Hematopoietic multipotent progenitor cell treated with erythropoietin and hydrocortisone succinate and interleukin-3 and kit ligand, for 15 days (in vitro differentiated cells): ENCODE results near the gene NUMB.

Source experiments
- DNase-seq: peaks from one replicate; pipeline ENCODE4 v3.0.0-alpha.2; 2015; ENCODE audit warnings: low spot score

Gene NUMB

DNA sequence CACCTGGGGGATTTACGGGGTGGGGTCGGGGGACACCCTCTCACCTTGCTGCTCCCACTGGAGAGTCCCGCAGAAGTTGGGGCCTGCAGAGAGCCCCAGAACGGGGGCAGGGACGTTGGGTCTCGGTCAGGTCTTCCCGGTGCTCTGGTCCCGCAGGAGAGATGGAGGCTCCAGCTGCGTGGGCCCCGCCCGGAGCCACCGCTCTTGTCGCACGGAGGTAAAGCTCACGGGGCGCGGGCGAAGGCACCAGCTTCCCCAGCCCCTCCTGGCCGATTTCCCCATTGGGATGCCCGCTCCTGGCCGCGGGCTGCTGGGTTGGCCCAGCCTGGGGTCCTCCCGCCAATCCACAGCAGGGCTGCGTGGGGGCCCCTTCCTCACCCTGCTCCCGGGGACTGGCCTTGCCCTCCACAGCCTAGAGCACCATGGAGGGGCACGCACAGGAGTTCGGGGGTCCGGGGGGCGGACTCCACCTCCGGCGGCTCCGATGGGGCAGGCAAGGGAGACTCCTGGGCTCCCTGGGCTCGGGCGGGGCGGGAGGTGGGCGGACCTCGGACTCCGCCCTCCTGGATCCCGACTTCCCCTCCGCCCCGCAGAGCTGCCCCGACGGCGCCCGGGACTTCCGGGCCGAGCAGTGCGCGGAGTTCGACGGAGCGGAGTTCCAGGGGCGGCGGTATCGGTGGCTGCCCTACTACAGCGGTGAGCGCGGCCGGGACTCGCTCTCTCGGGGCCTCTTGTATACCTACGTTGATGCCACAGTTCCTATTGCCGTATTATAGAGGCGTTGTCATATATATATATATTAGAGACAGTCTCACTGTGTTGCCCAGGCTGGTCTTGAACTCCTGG, 212.6 kb downstream of the NUMB start:
- peak; percentile 21 for DNase-seq

- no peak for DNase-seq
These were observed 213.6 kb downstream of the NUMB start for GRCh38 chr14:73244541-73245290.

DNA sequence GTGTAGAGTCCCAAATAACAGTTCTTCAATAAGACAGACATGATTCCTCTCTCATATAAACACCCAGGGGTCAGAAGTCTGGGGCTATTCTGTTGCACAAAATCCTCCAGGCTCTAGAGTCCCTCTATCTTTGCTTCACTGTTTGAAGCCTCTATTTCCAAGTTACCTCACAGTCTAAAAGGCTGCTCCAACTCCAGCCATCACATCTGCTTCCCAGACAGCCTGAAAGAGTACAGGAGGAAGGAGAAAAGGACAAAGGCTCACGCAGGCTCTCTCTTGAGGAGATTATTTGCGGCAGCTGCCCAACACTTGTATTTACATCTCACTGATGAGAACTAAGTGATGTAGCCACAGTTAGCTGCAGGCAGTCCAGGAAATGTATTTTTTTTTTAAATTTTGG, 214.6 kb downstream of the NUMB start:
- no peak for DNase-seq

DNA sequence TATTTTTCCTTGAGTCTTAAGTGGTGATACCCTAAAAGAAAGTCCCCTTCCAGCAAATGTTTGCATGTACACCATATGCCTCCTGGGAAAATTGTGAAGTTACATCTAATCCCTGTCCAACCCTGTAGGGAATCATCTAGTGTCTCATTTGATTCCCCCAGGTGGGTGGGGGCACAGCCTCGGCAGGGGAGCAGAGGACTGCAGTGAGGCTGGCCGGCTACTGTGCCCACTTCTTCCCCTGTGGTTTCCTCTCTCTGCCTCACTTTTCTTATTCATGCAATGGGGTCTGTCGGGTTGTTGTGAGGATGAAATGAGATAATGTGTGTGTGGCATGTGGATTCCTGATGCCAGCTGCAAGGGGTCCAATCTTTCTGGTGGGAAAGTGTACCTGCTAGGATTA, 215.0 kb downstream of the NUMB start:
- DNase-seq: no peak

- DNase-seq: no peak
These were observed 215.9 kb downstream of the NUMB start for GRCh38 chr14:73242357-73242901.

DNA sequence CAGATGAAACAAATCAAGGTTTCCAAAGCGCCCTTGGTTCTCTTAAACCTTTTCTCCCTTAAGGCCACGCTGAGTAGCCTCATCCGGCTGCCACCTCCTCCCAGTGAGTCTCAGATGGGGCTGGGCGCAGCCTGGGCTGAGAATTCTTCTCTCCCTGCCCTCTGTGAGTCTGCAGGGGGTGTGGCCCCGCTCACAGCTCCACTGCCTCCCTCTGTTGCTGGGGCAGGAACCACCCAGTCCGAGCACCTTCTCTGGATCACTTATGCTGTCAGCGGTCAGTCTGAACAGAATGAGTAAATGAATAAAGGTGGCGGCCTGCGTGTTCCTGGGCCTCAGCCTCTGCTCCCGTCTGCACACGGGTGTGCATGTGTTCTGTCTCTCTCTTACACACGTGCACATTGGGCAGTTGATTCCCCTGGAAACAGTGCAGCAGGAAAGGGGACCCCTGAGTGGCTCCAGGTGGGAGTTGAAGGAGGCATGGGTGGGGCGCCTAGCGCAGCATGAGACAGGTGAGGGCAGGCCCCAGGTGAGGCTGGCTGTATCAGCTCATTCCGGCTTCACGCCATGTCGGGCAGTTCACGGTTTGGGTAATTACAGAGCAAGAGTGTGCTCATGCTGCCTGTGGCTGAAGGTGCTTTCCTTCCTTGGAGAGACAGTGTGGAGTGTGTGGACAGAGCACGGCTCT, 216.7 kb downstream of the NUMB start:
- DNase-seq: no peak

GRCh38 chr14:73240816-73241480, 217.4 kb downstream of the NUMB start:
- no peak for DNase-seq

DNA sequence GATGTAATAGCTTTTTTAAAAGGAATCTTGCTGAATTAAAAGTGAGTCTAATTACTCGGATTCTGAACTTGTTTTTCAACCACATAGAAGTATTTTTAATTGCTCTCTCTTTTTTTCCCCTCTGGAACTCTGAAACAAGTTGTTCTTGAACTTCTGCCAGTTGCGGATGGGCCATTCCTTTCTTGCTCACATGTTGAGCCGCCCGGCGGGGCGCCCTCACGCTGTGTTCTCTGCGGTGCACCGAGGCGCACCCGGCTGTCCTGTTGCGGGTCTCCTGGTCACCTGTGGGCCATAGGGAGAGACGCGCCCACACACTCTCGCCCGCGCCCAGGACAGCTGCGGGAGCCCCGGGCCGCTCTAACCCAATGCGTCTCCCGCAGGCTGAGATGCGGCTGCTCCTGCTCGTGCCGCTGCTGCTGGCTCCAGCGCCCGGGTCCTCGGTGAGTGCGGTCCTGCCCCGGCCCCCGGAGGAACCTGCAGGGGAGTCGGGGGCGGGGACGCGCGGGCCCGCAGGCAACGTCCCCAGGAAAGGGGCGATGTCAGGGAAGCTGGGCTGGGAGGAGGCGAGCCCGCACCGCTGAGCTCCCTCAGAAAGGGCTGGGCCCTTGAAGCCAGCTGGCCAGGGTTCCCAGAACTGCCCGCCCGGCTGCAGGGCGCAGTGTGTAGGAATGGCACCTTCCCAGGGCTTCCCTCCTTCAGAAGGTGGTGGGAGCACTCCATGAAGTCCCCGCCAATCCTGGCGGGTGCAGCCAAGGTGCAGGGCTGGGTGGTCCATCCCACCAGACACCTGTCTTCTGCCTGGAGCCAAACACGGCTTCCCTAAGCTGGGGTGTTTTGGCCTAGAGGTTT, 218.7 kb downstream of the NUMB start:
- DNase-seq: no peak

DNA sequence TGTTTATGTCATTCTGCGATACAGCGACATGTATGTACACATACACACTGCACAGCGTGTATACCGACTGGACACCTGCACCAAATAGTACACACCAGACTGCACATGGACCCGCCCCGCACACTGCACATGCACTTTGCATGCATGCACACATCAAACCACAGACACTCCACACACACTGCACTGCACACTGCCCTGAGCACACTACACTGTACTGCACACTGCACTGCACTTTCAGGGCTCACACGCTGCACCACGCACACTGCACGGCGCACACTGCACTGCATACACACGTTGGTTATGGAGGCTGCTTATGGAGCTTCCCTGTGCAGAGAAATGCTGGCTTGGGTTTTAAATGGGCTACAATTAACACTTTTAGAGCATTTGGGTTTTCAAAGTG, 219.4 kb downstream of the NUMB start:
- DNase-seq: no peak

DNA sequence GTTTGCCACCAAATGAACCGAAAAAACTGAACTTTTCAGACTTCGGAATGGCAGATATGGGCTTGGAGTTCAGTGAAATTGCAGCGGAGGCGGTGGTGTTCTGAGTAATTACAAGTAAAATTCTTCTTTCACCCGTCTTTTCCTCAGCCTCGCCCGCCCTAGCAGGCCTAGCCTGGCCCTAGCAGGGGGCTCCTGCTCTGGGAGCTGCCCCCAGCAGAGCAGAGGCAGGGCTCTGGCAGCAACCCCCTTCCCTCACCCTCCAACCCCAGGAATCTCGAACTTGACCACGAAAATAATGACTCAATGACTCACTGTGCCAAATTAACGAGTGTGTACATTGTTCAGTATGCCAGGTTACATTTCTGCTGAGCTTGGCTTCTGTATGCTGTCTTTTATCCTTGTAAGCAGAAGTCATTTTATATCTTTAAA, 219.9 kb downstream of the NUMB start:
- no peak for DNase-seq

- no peak for DNase-seq
These were observed 220.4 kb downstream of the NUMB start for GRCh38 chr14:73237786-73238423.

- DNase-seq: no peak
These were observed 221.0 kb downstream of the NUMB start, which contains the start of gene PAPLN for GRCh38 chr14:73237219-73237785. TSS of gene PAPLN (plus strand) at chr14:73237506. CDS start at chr14:73239779, 2,273 bp downstream.

DNA sequence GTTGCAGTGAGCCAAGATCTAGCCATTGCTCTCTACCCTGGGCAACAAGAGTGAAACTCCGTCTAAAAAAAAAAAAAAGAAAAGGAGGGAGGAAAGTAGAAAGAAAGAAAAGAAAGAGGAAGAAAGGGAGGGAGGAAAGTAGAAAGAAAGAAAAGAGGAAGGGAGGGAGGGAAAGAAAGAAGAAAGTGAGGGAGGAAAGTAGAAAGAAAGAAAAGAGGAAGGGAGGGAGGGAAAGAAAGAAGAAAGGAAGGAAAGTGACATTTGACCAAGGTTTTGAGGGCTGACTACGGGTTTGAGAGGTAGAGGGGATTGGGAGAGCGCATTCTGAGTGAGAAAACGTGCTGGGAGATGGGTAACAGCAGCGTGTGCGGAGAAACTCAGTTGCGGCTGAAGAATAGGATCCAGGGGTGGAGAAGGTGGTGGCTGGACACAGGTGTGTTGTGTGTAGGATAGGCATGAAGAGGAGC, 221.6 kb downstream of the NUMB start:
- DNase-seq: no peak

DNA sequence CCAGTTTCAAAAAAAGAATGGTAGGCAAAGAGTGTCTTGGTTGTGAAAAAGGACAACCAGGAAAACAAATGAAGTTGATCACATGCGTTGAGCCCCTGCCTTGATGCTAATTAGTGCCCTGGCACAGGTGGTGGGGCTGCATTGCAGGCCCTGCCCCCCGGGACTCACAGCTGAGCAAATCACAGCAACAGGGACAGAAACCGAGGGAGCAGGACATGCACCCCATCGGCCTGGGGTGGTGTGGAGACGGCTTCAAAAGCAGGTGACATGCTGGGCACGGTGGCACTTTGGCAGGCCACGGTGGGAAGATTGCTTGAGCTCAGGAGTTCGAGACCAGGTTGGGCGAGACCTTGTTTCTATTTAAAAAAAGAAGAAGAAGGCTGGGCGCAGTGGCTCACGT, 222.2 kb downstream of the NUMB start:
- no peak for DNase-seq

- DNase-seq: no peak
These were observed 222.7 kb downstream of the NUMB start for GRCh38 chr14:73235531-73236155.

DNA sequence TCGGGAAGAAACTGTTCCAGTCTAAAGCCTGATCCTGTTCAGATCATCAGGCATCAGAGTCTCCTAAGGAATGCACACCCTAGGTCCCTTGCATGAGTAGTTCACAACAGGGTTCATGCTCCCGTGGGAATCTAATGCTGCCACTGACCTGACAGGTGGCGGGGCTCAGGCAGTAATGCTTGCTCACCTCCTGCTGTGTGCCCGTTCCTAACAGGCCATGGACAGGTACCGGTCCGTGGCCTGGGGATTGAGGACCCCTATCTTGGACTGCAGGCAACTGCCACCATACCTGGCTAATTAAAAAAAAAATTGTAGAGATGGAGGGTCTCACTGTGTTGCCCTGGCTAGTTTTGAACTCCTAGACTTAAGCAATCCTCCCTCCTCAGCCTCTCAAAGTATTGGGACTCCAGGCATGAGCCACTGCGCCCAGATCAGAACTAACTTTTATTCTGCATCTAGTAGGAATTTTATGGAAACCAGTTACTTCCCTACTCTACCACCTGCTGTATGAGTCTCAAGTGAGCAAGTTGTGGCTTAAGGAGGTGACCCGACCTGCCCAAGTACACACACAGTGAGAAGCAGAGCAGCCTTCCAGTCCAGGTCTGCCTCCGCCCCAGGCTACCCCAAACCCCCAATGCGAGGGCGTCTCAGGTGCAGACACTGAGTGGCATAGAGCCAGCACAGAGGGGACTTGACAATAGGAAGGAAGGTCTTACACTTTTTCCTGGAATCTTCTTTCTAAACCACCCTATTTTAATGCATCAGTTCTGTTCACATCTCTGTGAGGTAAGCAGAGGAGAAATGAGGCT, 223.6 kb downstream of the NUMB start:
- no peak for DNase-seq

DNA sequence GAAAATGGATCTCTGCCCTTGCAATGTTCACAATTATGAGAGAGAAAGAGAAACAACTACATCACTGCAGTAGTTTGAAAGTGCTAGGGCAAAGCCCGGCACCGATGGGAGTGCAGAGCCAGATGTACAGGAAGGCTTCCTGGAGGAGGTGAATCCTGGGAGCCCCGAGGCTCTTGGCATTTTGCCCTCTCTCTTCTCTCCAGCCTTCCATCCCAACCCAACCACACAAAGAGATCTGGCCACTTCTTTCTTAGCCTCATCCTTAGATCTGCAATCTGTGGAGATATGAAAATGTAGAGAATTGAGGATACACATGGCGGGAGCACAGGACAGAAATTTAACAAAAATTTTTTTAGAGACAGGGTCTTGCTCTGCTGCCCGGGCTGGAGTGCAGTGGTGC, 224.3 kb downstream of the NUMB start:
- no peak for DNase-seq

- no peak for DNase-seq
These were observed 224.8 kb downstream of the NUMB start for GRCh38 chr14:73233564-73233963.

DNA sequence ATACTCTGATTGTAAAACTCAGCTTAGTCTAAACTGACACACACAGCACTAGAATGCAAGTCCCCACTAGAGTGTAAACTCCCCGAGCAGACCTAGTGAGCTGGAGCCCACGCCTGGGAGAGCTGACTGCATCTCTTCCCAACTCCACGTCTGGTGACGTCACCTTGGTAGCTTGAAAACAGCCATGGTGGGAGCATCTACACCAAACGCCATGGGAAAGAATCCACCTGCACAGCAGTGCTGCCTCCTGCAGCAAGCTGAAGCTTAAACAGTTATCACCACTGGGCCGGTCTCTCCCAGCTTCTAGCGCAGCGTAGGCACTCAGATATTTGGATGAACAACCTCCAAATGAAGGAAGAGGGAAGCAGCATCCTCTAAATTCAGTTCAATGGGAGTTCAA, 225.4 kb downstream of the NUMB start:
- DNase-seq: no peak
